Activated naive CD4-positive, alpha-beta T cell treated with anti-CD3 and anti-CD28 coated beads for 36 hours (primary cell): ENCODE data around the gene DCTN2. TPM values are rescaled to one million over a fixed set of nuclear protein-coding genes. Genes with fewer than 3 reads are reported as not detected.
"Not testable (repeated sequence)": the region's sequence is repeated elsewhere in the genome, so short reads cannot be mapped to it uniquely, and the experiment has no call there.

Experiments used
- CTCF ChIA-PET: fragments of 350-600 bp; sonication (Branson Sonifier 250); formaldehyde crosslinking; loops from one replicate; lab custom pipeline; 2021; ENCODE audit warnings: antibody characterized with exemption; lab: Charles Lee
- DNase-seq: peaks from one replicate; pipeline ENCODE4 v3.0.0-alpha.2; 2020
- H3K27ac Mint-ChIP-seq: one replicate; pipeline ENCODE4 v1.8.0; 2021; ENCODE audit warnings: mild to moderate bottlenecking, mixed read lengths
- H3K27me3 Mint-ChIP-seq: one replicate; pipeline ENCODE4 v1.8.0; 2021; ENCODE audit warnings: low read depth, mixed read lengths
- H3K36me3 Mint-ChIP-seq: one replicate; pipeline ENCODE4 v1.8.0; 2021; ENCODE audit warnings: low read depth, mixed read lengths
- H3K4me1 Mint-ChIP-seq: one replicate; pipeline ENCODE4 v1.8.0; 2021; ENCODE audit warnings: low read depth, mixed read lengths
- H3K4me3 Mint-ChIP-seq: one replicate; pipeline ENCODE4 v1.8.0; 2021; ENCODE audit warnings: mild to moderate bottlenecking, moderate library complexity, mixed read lengths
- H3K9me3 Mint-ChIP-seq: one replicate; pipeline ENCODE4 v1.8.0; 2021; ENCODE audit warnings: mixed read lengths
- intact Hi-C: fragments of 100-400 bp; cut with micrococcal nuclease; formaldehyde crosslinking; loops from one replicate; pipeline ENCODE4 v1.15.1; 2023
- total RNA-seq, 2 experiments: library from RNA; stranded (reverse); gene quantifications; one replicate each; pipeline ENCODE4 v1.2.3, GENCODE V29; 2021

DCTN2 gene
- total RNA-seq, 2 experiments from 2014 or later: 65.1 to 71.7 TPM

GRCh38 chr12:57517187-57517586, 29.8 kb downstream of the DCTN2 start:
- CTCF ChIA-PET: interaction anchor here (1.7 kb wide), 1 partner anchor 59 kb away, joined by 4 read pairs; no protein-coding TSS in a partner anchor

DNA sequence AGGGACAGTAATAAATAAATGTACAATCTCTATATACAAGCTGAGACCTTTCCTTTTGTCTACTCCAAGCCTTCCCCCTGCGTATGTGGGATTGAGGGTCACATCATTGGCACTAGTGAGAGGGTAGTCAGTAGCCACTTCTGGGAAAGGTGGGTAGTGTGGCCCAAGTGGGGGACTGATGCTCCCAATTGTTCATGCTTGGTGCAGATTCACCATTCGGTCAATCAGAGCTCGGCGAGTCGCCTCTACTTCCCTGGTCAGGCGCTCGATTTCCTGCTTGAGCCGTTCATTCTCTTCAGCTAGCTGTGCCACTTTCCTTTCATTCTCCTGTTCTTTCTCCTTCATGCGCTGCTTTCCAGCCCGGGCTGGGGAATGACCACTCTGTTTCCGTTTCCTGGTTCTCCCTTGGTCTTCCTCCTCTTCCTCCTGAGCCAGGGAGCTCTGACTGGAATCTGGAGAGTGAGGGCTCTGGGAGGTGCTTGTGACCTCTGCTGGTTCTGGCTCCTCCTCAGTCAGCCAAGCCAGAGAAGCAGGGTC, 30.3 kb downstream of the DCTN2 start:
- Mint-ChIP-seq H3K9me3 (no peaks in the 10 kb centered on the region), H3K4me3 (no peak overlapping the region), H3K36me3 (peaks cover 73% of the 10 kb centered on the region), H3K27me3 (no peaks in the 10 kb centered on the region), H3K4me1 (peaks cover 41% of the 10 kb centered on the region), H3K27ac (peak overlapping the region; percentile 75)
- CTCF ChIA-PET: interaction anchor here (0.9 to 1.7 kb wide), 2 partner anchors 40 to 58 kb away, joined by 3 to 4 read pairs; no protein-coding TSS in a partner anchor
- no peak for DNase-seq
- intact Hi-C loops: no loop called here

More at GRCh38 chr12:57517187-57517586, 29.8 kb downstream of the DCTN2 start:
- Mint-ChIP-seq H3K27ac (peak overlapping the region; percentile 75), H3K36me3 (peaks cover 68% of the 10 kb centered on the region), H3K4me3 (no peak overlapping the region), H3K4me1 (peaks cover 46% of the 10 kb centered on the region), H3K27me3 (no peaks in the 10 kb centered on the region), H3K9me3 (no peaks in the 10 kb centered on the region)
- no peak for DNase-seq
- intact Hi-C loops: no loop called here

GRCh38 chr12:57515934-57516541, 31.0 kb downstream of the DCTN2 start:
- Mint-ChIP-seq H3K4me3 (no peak overlapping the region), H3K9me3 (no peaks in the 10 kb centered on the region), H3K27ac (peak overlapping the region; percentile 58), H3K27me3 (no peaks in the 10 kb centered on the region), H3K36me3 (peaks cover 78% of the 10 kb centered on the region), H3K4me1 (peaks cover 36% of the 10 kb centered on the region)
- CTCF ChIA-PET: interaction anchor here (0.9 to 1.7 kb wide), 2 partner anchors 39 to 57 kb away, joined by 3 to 4 read pairs; no protein-coding TSS in a partner anchor
- no peak for DNase-seq
- intact Hi-C loops: no loop called here

DNA sequence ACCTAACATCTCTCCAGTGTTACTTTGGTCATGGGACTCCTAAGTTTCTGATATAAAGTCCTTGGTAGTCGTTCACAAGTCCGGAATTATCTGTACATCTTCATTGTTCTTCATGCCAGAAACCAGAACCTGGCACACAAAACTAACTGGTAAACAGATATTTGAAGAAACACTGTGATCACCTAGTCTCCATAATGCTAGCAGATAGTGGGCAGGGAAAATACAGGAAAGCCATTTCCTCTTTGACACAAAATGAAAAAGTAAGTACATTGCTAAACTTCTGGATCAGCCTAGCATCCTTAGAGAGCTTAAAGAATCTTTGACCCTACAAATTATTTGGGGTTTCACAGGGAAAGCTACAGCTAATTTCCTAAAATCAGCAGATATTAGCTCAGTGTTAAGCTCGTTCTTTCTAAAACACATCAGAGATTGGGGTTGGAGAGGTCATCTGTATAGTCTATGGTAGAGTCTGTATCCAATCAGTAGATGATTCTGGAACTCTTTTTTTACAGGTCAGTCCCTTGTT, 31.5 kb downstream of the DCTN2 start:
- peaks cover 35% of the 10 kb centered on the region for H3K4me1 Mint-ChIP-seq
- no peak overlapping the region for H3K4me3 Mint-ChIP-seq
- CTCF ChIA-PET: interaction anchor here (0.5 to 1.6 kb wide), 2 partner anchors 39 to 51 kb away, joined by 3 to 4 read pairs; no protein-coding TSS in a partner anchor
- no peaks in the 10 kb centered on the region for H3K9me3 Mint-ChIP-seq
- H3K27me3 Mint-ChIP-seq: no peaks in the 10 kb centered on the region
- intact Hi-C loops: no loop called here
- peaks cover 78% of the 10 kb centered on the region for H3K36me3 Mint-ChIP-seq
- no peak for DNase-seq
- H3K27ac Mint-ChIP-seq: peak overlapping the region; percentile 6

DNA sequence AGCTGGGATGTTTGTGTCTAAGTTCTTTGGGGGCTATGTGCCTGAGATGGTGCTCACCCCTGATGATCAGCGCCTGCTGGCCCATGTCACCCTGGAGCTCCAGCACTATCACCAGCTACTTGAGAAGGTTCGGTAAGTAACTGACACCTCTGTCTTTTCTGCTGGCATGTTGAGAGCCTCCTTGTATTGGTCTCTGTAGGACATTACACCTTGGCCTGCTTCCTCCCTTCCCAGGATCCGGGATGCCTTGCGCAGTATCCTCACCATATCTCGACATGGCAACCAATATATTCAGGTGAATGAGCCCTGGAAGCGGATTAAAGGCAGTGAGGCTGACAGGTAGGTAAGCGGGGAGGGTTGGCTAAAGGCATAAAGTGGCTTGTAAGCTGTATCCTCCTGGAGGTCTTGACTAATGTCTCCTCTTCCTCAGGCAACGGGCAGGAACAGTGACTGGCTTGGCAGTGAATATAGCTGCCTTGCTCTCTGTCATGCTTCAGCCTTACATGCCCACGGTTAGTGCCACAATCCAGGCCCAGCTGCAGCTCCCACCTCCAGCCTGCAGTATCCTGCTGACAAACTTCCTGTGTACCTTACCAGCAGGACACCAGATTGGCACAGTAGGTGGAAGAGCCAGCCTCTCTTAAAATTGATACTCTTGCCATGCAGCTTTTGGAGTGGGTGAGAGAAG, 32.1 kb downstream of the DCTN2 start:
- Mint-ChIP-seq H3K27me3 (no peaks in the 10 kb centered on the region), H3K27ac (peak overlapping the region; percentile 6), H3K4me1 (peaks cover 35% of the 10 kb centered on the region), H3K9me3 (no peaks in the 10 kb centered on the region), H3K4me3 (no peak overlapping the region), H3K36me3 (peaks cover 74% of the 10 kb centered on the region)
- CTCF ChIA-PET: interaction anchor here (0.5 to 1.6 kb wide), 3 partner anchors 38 to 56 kb away, joined by 3 to 4 read pairs (median 4); no protein-coding TSS in a partner anchor
- DNase-seq: no peak
- intact Hi-C loops: no loop called here

DNA sequence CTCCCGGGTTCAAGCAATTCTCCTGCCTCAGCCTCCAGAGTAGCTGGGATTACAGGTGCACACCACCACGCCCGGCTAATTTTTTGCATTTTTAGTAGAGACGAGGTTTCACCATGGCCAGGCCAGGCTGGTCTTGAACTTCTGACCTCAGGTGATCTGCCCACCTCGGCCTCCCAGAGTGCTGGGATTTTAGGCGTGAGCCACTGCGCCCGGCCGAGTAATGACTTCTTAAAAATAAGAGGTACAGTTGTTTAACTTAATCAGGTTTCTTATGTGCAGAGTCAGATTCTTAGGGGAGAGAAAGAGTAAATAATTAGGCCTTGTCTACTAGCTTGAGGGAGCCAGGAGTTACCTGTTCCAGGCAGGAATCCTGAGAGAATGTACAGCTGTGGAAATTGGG, 32.7 kb downstream of the DCTN2 start:
- not testable (repeated sequence) for H3K4me3 Mint-ChIP-seq

GRCh38 chr12:57513677-57514076, 33.3 kb downstream of the DCTN2 start:
- Mint-ChIP-seq H3K27ac (peak overlapping the region; percentile 55), H3K4me1 (peaks cover 27% of the 10 kb centered on the region), H3K36me3 (peaks cover 70% of the 10 kb centered on the region)
- H3K4me3 Mint-ChIP-seq, DNase-seq, intact Hi-C loops, H3K9me3 Mint-ChIP-seq, H3K27me3 Mint-ChIP-seq: not testable (repeated sequence)
- CTCF ChIA-PET: interaction anchor here (1.8 kb wide), 1 partner anchor 37 kb away, joined by 5 read pairs; no protein-coding TSS in a partner anchor

More for the DNA sequence above, 32.7 kb downstream of the DCTN2 start:
- intact Hi-C loops, H3K9me3 Mint-ChIP-seq, H3K27me3 Mint-ChIP-seq, DNase-seq: not testable (repeated sequence)
- H3K27ac Mint-ChIP-seq: peak overlapping the region; percentile 6
- H3K36me3 Mint-ChIP-seq: peaks cover 72% of the 10 kb centered on the region
- peaks cover 32% of the 10 kb centered on the region for H3K4me1 Mint-ChIP-seq
- CTCF ChIA-PET: interaction anchor here (0.7 to 1.6 kb wide), 2 partner anchors 38 to 55 kb away, joined by 4 read pairs; no protein-coding TSS in a partner anchor

- Mint-ChIP-seq H3K9me3 (no peaks in the 10 kb centered on the region), H3K4me1 (peaks cover 22% of the 10 kb centered on the region), H3K27me3 (no peaks in the 10 kb centered on the region), H3K36me3 (peaks cover 71% of the 10 kb centered on the region), H3K27ac (peak overlapping the region; percentile 55), H3K4me3 (no peak overlapping the region)
- CTCF ChIA-PET: interaction anchor here (1.8 kb wide), 1 partner anchor 37 kb away, joined by 5 read pairs; no protein-coding TSS in a partner anchor
- intact Hi-C loops: no loop called here
- DNase-seq: no peak
Measured at GRCh38 chr12:57513266-57513665, 33.7 kb downstream of the DCTN2 start.

DNA sequence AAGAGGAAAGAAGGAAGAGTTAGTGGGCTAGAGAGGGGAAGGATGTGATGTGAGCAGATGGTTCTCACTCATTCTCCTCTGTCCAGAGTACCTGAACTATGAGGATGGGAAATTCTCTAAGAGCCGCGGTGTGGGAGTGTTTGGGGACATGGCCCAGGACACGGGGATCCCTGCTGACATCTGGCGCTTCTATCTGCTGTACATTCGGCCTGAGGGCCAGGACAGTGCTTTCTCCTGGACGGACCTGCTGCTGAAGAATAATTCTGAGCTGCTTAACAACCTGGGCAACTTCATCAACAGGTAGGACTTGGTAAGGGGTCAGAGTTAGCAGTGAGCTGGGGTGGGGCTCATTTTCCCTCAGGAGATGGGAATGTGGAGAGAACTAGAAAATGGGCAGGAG, 34.3 kb downstream of the DCTN2 start:
- Mint-ChIP-seq H3K9me3 (no peaks in the 10 kb centered on the region), H3K4me1 (peaks cover 16% of the 10 kb centered on the region), H3K36me3 (peaks cover 71% of the 10 kb centered on the region), H3K27ac (peak overlapping the region; percentile 55), H3K4me3 (no peak overlapping the region), H3K27me3 (no peaks in the 10 kb centered on the region)
- intact Hi-C loops: no loop called here
- CTCF ChIA-PET: interaction anchor here (0.6 to 1.8 kb wide), 4 partner anchors 22 to 236 kb away, joined by 3 to 5 read pairs (median 4); no protein-coding TSS in a partner anchor
- no peak for DNase-seq

- peaks cover 62% of the 10 kb centered on the region for H3K36me3 Mint-ChIP-seq
- peaks cover 7% of the 10 kb centered on the region for H3K4me1 Mint-ChIP-seq
Measured at GRCh38 chr12:57511588-57512325, 35.2 kb downstream of the DCTN2 start.

DNA sequence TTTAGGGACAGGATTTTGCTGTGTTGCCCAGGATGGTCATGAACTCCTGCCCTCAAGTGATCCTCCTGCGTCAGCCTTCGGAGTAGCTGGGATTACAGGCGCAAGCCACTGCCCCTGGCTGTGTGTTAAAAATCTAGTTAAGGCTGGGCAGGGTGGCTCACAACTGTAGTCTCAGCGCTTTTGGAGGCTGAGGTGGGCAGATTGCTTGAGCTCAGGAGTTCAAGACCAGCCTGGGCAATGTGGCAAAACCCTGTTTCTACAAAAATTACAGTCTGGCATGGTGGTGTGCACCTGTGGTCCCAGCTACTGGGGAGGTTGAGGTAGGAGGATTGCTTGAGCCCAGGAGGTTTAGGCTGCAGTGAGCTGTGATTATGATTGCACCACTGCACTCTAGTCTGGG, 35.8 kb downstream of the DCTN2 start:
- Mint-ChIP-seq H3K27me3 (no peaks in the 10 kb centered on the region), H3K36me3 (peaks cover 61% of the 10 kb centered on the region), H3K9me3 (no peaks in the 10 kb centered on the region), H3K27ac (no peak overlapping the region), H3K4me1 (peaks cover 4% of the 10 kb centered on the region), H3K4me3 (no peak overlapping the region)
- CTCF ChIA-PET: interaction anchor here (1.7 kb wide), 1 partner anchor 55 kb away, joined by 5 read pairs; no protein-coding TSS in a partner anchor
- intact Hi-C loops: no loop called here
- DNase-seq: no peak

More at GRCh38 chr12:57511588-57512325, 35.2 kb downstream of the DCTN2 start:
- peak overlapping the region; percentile 69 for H3K27ac Mint-ChIP-seq
- no peaks in the 10 kb centered on the region for H3K27me3 Mint-ChIP-seq
- DNase-seq: no peak
- CTCF ChIA-PET: interaction anchor here (1.1 to 1.8 kb wide), 3 partner anchors 22 to 56 kb away, joined by 3 to 5 read pairs (median 5); no protein-coding TSS in a partner anchor
- no peak overlapping the region for H3K4me3 Mint-ChIP-seq
- intact Hi-C loops: no loop called here
- no peaks in the 10 kb centered on the region for H3K9me3 Mint-ChIP-seq
